Skin of body (tissue), 2 donors: ENCODE measurements around the gene DISP2. TPM values are rescaled to one million over a fixed set of nuclear protein-coding genes. Genes with fewer than 3 reads are reported as not detected.

ENCODE experiments used
- DNase-seq: peaks from one replicate; lab custom pipeline; 2025; lab: John Stamatoyannopoulos, UW
- total RNA-seq: library from RNA; depleted of rRNA; stranded (reverse); fragments of >200 nt; gene quantifications from one replicate; pipeline ENCODE4 v1.2.3, GENCODE V29; 2014

DISP2 gene
- total RNA-seq, 1 donor from 2014 or later: 0.79 TPM

- DNase-seq: peak; percentile 56
These were observed 63.5 kb downstream of the DISP2 start for GRCh38 chr15:40421246-40422157.

DNA sequence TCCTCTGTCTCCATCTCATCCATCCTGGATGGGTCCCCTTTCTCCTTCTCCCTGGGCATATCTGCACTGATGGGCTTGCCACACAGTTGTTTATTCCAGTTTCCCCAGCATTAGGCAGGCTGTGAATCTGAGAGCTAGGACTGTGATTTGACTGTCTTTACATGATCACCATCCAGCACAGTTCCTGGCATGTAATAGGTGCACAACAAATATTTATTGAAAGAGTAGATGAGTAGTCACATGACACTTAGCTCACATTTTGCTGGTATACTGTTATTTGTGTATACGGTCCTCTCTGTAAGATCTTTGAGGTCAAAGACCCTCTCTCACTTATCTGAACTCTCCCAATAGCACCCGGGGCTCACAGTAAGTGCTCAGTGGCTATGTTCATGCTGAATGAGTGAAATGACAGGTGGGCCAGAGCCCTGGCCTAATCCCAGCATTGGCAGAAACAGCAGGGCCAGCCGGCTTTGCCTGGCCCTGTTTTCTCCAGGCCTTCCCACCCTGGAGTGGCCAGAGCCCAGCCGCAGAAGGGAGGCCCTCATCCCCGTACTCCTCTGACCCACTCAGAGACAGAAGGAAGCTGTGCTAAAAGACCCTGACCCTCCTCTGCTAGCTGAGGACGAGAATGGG, 66.6 kb downstream of the DISP2 start:
- DNase-seq: no peak

DNA sequence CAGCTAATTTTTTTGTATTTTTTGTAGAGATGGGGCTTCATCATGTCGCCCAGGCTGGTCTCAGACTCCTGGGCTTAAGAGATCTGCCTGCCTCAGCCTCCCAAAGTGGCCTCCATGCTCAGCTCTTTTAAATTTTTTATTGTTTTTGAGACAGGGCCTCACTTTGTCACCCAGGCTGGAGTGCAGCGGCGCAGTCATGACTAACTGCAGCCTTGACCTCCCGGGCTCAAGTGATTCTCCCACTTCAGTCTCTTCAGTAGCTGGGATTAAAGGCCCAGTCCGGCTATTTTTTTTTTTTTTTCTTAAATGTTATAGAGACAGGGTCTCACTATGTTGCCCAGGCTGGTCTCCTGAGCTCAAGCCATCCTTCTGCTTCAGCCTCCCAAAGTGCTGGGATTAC, 67.7 kb downstream of the DISP2 start:
- DNase-seq: no peak

- no peak for DNase-seq
These were observed 69.2 kb downstream of the DISP2 start for GRCh38 chr15:40427188-40427587.

GRCh38 chr15:40428185-40428584, 70.2 kb downstream of the DISP2 start:
- no peak for DNase-seq

Other genes starting within 250 kb of the DISP2 start
- gene BMF, start 249.3 kb upstream of the DISP2 start, total RNA-seq: 11.4 TPM
- 17.6 TPM for gene BUB1B, start 197.2 kb upstream of the DISP2 start, total RNA-seq
- gene PAK6, start 119.2 kb upstream of the DISP2 start, total RNA-seq: 8.4 TPM
- gene ANKRD63, start 75.2 kb upstream of the DISP2 start, total RNA-seq: not detected
- gene PLCB2, start 50.3 kb upstream of the DISP2 start, total RNA-seq: 5.2 TPM
- 9.3 TPM for gene INAFM2, start 34.5 kb upstream of the DISP2 start, total RNA-seq
- gene CCDC9B, start 17.3 kb upstream of the DISP2 start, total RNA-seq: 5.3 TPM
- gene PHGR1, start 7.2 kb upstream of the DISP2 start, total RNA-seq: not detected
- gene KNSTRN, start 24.5 kb downstream of the DISP2 start, total RNA-seq: 15.1 TPM
- gene IVD, start 47.6 kb downstream of the DISP2 start, total RNA-seq: 33.9 TPM
- 9.3 TPM for gene BAHD1, start 82.7 kb downstream of the DISP2 start, total RNA-seq
- 5.5 TPM for gene CHST14, start 112.8 kb downstream of the DISP2 start, total RNA-seq
- gene CCDC32, start 206.8 kb downstream of the DISP2 start, total RNA-seq: 15.0 TPM
- 5.8 TPM for gene RPUSD2, start 211.1 kb downstream of the DISP2 start, total RNA-seq
- gene KNL1, start 236.0 kb downstream of the DISP2 start, total RNA-seq: 11.8 TPM